D341Med (cell line): ENCODE results near the gene FIP1L1.
"Not testable (repeated sequence)": the region's sequence is repeated elsewhere in the genome, so short reads cannot be mapped to it uniquely, and the experiment has no call there.

Experiments
- DNase-seq: peaks from one replicate; pipeline ENCODE4 v3.0.0; 2012; ENCODE audit warnings: low spot score

FIP1L1 gene

DNA sequence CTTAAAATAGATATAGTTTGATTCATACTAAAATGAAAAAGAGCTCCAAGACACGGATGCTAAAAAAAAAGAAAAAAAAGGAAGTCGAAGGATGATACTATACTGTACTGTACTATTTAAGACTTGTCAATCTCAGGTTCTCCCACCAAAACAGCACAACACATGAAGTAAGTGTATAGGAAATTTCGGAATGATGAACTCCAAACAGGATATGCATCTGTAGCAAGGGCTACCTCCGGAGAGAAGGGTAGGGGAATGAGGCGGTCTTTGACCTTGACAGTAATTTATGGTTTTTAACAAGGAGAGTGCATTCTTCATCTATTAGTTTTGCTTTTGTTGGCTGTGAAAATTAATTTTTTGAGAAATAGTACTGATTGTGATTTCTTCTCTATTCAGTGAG, 541 bp upstream of the FIP1L1 start:
- no peak for DNase-seq

DNA sequence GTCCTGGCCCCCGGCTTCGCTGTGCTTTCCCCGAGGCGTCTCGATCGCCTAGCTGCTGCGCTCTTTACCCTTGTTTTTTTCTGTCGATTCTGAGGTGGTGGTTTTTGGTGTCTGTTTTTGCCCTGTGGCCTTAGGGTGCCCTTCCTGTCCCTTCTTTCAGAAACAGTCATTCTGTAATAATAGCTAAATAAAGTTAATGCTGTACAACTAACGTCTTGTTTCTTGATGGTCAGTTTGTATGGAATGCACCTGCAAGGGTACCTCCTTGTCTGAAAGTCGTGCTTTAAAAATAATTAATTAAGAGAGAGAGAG, 686 bp downstream of the FIP1L1 start:
- DNase-seq: no peak

DNA sequence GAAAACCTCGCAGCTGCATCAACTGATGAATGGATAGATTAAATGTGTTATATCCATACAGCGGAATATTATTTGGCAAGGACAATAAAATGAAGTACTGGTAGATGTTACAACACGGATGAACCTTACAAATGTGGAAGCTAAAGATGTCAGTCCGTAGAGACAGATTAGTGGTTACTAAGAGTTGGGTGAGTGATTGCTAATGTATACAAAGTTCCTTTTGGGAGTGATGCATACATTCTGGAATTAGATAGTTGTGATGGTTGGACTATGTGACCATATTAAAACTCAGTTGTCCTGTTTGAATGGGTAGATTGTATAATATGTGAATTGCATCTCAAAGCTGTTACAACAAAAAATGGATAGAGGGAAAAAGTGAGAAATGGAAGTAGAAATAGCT, 2.8 kb downstream of the FIP1L1 start:
- no peak for DNase-seq

DNA sequence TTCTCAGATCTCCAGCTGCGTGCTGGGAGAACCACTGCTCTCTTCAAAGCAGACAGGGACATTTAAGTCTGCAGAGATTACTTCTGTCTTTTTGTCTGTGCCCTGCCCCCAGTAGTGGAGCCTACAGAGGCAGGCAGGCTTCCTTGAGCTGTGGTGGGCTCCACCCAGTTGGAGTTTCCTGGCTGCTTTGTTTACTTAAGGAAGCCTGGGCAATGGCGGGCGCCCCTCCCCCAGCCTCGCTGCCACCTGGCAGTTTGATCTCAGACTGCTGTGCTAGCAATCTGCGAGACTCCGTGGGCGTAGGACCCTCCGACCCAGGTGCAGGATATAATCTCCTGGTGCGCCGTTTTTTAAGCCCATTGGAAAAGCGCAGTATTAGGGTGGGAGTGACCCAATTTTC, 32.0 kb downstream of the FIP1L1 start:
- DNase-seq: not testable (repeated sequence)

DNA sequence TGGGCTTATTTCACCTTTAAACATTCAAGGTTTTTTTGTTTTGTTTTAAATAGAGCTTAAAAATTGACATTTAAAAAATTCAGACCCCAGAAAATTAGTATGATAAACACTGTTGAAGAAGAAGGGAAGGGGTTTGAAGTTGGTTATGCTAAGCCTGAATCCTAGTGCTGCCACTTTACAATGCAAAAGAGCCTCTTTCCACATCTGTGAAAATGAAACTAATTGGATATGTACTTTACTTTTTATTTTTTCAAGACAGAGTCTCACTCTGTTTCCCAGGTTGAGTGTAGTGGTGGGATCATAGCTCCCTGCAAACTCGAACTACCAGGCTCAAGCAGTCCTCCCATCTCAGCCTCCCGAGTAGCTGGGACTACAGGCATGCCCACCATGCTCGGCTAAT, 41.8 kb downstream of the FIP1L1 start:
- no peak for DNase-seq

DNA sequence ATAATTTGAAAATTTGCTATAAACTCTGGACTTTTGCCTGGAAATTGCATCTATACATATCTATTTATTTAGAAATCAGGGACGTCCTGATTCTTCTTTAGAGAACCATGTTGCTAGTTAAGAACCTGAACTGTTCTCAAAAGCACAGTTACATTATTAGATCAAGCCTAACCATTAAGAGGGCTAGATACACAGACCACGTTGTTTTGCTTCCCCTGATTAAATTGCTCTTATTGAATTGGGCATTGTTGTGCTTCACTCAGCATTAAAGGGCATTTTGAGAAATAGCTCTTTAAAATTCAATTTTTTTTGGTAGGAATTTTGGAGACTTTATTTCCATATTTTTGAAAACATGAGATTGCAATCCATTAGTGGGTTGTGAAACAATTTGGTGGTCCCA, 44.4 kb downstream of the FIP1L1 start:
- DNase-seq: no peak

DNA sequence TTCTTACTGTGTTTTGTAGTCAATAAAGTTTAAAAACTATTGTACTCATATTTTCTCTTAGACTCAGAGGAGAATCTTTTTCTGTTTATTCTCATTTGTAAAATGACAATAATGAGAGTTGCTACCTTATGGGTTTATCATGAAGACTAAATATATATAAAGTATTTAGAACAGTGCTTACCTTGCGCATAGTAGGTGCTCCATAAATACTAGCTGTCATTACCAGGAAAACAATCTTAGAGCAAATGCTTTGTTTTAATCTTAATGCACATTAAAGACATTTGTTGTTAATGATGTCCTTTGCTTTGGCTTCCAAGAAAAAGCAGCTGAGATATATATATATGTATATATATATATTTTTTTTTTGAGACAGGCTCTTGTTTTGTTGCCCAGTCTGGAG, 44.9 kb downstream of the FIP1L1 start:
- DNase-seq: no peak

DNA sequence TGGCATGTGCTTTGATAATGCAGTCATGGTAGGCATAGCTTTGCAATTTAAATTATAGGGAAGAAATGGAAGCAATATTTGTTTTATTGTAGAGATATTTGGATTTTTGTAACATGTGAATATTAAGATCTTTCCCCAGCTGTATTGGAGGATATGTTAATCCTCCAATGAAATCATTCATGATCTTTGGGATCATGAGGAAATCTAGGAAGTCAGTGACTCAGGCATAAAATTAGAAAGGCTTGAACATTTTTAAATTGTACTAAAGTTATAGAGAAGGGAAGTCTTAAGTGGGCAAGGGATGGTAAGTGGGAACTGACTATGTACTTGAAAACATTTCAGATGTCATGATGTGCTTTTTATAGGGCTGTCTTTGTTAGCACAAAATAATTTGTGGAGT, 46.8 kb downstream of the FIP1L1 start:
- DNase-seq: no peak

DNA sequence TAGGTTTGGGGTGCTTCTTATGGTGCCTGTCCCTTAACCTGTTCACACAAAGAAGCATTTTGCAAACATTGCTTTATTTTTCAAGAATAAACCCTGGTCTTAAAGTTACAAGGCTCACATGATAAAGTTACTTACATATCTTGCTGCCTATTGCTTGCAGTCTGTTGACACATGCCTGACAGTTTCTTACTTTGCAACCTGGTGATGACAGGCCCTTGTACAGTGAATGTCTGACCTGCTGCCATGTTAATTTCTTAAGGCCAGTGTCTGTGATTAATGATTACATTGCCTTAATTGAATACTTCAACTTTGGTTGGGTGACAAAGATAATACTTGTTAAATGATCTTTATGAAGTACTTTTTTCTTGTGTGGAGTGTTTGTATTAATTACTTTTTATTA, 49.9 kb downstream of the FIP1L1 start:
- DNase-seq: no peak

DNA sequence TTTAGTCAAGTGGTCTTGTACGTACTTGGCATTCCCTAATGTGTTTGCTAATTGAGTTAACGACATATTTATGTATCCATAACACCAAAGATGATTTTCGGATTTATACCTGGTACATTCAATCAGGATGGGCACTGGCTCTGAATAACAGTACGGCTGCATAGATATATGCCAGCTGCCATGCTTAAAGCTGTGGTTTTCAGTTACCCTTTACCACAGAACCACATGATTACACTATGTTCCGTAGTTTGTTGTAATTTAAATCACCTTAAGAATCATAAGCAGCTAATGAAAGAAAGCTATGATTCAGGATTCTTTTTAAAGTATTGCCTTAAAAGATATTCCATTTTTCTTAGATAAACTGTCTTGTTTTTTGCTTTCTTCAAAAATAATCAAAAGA, 53.6 kb downstream of the FIP1L1 start:
- DNase-seq: no peak

DNA sequence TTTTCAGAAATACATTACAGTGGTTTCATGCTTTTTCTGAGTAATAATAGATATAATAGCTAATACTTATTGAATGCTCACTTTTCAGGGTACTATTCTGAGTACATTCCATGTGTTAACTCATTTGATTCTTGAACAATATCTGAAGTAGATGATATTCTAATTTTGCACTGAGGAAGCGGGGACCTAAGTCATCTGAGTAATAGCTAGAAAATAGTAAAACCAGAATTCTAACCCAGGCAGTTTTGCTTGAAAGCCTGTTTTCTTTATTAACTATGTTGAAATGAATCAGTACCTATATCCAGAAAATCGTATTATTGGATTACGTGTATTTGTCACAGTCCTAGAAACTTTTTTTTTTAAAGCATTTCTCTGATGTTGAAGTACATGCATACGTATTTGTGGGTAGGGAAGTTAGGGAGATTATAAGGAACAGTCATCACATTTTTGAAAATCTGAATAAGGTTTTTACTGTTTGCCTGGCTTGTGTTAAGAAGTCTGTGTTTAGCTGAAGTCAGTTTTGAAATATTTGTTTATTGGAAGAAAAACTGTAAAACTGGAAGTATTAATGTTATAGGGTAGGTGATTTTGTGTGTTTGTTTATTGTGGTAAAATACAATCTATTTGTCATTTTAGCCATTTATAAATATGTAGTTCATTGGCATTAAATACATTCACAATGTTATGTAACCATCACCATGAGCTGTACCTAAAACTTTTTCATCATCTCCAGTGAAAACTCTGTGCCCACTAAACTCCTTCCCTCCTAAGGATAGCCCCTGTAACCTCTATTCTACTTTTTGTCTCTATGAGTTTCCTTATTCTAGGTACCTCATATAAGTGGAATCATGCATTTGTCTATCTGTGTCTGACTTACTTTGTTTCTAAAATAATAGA, 55.3 kb downstream of the FIP1L1 start:
- DNase-seq: no peak

DNA sequence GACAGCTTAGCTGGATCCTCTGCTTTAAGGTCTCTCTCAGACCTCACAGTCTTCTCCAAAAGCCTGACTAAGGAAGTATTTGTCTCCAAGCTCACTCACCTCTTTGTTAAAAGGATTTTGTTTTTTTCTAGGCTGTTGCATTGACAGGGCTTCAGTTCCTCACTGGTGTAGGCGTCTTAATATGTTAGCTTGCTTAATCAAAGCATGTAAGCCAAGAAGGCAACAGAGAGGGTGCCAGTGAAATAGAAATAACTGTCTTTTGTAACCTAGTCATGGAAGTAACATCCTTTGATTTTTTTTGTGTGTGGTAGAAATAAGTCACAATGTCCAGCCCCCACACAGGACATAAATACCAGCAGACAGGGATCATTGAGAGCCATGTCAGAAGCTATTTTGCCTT, 58.8 kb downstream of the FIP1L1 start:
- DNase-seq: no peak

DNA sequence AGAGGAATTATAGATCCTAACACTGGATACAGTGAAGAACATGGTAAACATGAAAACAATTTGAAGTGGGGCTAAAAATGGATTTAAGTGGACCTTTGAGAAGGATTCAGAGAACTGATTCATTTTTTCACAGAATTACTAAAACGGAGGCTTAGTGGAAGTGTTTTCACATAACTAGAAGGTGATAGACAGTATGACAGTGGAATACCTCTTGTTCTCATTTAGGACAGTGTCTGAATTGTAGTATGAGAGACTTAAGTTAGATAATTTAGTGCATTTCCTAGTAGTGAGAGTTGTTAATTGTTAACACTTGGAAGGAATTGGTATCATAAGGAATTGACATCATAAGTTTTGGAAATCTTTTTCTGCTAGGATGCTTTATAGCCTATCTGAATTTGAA, 64.1 kb downstream of the FIP1L1 start:
- DNase-seq: no peak

DNA sequence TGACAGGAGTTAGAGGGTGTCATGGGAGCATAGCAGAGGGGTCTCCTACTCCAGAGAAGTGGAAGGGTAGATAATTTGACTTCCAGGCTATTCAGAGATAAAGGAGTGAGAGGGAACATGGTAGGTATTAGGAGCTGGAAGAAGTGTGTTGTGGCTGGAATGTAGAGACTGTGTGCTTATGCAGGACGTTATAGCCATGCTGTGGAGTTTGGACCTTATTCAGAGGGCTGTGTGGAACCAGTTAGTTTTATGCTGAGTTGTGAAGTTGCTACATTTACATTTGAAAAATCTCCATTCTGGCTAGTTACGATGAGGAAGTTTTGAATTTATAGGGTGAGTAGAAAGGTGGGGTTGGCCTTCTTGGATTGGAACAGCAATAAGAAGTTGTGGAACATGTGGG, 67.5 kb downstream of the FIP1L1 start:
- DNase-seq: no peak

DNA sequence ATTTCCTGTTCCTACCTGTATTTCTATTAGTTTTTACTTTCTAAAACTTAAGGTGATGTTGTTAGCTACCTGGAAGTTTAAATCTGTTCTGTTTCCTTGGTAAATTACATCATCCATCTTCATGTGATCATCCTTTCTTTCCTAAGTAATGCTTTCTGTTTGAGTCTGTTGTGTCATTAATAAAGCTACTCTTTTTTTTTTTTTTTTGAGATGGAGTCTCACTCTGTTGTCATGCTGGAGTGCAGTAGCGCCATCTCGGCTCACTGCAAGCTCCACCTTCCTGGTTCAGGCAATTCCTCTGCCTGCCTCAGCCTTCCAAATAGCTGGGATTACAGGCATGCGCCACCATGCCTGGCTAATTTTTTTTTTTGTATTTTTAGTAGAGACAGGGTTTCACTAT, 73.3 kb downstream of the FIP1L1 start:
- DNase-seq: no peak

DNA sequence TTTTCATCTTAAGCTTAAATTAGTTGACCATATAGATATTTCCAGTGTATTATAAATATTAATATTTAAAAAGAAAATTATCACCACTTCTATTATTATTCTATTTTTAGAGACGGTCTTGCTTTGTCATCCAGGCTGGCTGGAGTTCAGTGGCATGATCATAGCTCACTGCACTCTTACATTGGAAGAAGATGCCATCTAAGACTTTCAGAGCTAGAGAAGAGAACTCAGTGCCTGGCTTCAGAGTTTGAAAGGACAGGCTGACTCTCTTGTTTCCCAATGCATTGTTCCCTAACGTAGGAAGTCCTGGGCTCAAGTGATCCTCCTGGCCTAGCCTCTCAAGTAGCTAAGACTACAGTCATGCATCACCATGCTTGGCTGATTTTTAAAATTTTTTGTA, 75.9 kb downstream of the FIP1L1 start:
- no peak for DNase-seq

DNA sequence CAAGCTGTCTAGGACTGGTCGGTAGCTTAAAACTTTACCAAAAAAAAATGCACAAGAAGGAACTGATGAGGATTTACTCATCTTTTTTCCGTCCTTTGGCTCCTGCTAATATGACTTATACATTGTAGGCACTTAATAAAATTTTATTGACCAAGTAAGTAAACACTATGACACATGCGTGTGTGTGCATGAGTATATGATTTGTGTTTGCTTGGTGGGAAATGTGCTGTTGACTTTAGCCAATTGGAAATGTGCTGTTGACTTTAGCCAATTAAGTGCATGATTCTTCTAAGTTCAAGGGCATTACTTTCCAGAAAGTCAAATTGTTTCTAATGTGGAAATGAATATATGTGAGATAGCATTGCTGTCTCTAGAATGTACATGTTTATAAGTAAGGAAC, 78.3 kb downstream of the FIP1L1 start:
- no peak for DNase-seq

DNA sequence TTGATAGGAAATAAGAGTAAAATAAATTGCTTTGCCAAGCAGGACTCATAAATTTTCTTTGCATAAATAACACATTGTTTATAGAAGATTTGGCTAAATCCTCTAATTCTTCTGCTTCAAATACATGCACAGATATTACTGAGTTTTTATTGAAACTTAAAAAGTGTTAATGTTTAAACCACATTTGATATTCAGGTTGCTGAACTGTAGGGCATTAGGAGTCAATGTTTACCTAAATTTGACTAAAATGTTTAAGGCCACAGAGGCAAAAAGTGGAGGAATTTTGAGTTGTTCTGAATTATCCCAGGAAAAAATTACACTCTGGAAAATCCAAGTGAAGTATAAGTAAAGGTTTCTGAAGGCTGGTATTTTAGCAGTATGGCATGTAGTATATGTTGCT, 78.7 kb downstream of the FIP1L1 start:
- no peak for DNase-seq

DNA sequence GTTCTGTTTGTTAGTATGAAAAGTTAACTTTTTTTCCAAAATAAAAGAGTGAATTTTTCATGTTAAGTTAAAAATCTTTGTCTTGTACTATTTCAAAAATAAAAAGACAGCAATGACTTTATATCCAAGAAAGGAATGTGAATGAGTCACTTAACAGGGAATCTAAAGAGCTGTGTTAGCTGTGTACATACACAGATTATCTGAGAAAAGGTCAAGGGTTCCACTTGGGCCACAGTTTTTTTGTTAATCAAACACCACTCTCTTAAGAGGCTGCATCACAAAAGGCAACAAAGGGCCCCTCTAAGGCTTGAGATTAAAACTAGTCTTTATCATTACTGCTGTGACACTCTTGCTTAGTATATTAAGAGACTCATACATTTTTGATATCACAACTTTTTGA, 82.1 kb downstream of the FIP1L1 start:
- DNase-seq: no peak

DNA sequence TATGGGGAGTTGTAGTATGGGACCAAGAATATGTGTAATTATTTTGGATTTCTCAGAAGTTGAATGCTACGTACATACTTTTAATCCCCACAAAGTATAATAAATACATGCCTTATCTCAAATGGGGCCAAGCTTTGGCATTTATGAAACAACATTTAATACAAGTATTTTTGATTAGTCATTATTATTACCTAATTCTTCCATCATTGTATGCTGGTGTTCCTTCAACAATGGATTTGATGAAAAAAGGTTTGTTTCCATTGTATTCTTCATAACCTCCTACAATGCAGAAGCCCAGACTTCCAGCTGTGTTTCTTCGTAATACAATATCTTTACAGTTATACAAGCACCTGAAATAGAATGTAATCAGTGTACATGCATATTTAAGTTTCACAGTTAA, 83.8 kb downstream of the FIP1L1 start:
- no peak for DNase-seq

DNA sequence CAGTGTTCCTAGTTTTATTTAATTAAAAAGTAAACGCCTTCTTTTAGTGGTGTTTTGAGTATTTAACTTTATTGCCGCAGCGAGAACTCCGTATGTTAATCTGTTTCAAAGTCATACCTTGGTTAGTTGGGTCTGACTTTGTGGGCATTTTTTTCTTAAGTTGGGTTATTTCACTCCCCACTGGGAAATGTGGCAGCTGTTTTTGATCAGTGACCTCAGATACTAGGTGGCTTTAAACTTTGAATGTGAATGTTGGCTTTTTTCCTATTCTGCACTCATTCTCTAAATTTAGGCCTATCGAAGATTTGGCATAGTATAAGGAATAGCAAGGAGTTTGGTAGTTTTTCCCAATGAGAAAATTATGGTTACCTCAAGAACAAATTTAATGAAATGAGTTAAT, 85.9 kb downstream of the FIP1L1 start:
- DNase-seq: no peak

DNA sequence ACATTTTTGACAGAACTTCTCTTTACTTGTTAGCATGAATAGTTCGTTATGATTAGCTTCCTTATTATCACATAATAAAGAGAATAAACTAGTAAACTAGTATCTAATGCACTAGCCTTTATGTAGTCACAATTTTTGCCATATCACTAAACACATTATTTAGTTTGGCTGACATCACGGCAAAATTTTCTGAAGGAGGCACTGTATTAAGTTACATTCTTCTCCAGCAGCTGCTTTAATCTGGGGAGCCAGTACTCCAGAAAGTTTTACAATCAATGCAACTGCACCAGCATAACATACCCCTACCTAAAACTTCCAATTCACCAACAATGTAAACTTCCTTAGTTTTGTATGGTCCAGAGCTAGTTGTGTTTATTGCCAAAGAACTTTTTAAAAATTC, 87.8 kb downstream of the FIP1L1 start:
- no peak for DNase-seq

DNA sequence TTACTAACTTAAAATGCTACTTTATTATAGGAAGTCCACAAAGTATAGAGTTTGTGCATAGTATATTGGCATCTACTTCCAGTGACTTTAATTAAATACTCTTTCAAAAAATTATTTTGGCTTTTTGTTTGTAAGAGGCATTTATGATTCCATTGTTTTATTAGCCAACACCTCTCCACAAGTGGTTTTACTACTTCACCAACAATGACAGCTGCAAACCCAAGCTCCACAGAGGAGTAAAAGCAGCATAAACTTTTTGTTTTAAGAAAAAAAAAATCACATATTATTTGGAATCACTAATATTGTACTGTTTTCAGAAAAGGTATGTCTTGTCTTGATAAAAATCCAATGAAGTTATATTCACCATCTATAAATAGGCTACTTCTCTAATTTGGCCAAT, 88.5 kb downstream of the FIP1L1 start:
- no peak for DNase-seq

DNA sequence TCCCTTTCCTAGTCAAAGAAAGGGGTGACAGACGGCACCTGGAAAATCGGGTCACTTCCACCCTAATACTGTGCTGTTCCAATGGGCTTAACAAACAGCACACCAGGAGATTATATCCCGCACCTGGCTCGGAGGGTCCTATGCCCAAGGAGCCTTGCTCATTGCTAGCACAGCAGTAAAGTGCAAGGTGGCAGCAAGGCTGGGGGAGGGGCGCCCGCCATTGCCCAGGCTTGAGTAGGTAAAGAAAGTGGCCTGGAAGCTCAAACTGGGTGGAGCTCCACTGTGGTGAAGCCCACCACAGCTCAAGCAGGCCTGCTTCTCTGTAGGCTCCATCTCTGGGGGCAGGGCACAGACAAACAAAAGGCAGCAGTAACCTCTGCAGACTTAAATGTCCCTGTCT, 89.1 kb downstream of the FIP1L1 start:
- not testable (repeated sequence) for DNase-seq
